K562 (cell line): ENCODE data around the gene MBP. TPM values are rescaled to one million over a fixed set of nuclear protein-coding genes. Genes with fewer than 3 reads are reported as not detected.

Experiments
- ATAC-seq: fragments of 200-7000 bp; cut with Tn5 transposase; 3 replicates; pipeline ENCODE4 v1.9.1; 2020; ENCODE audit warnings: moderate library complexity
- BruUV-seq: library from RNA; stranded (reverse); fragments of 400-500 nt; replicated peaks from 2 replicates; lab custom pipeline; 2021; lab: Mats Ljungman, UMichigan
- CTCF ChIA-PET: fragments of 300-600 bp; formaldehyde crosslinking; extraction: SDS; loops from one replicate; lab custom pipeline; 2021; ENCODE audit warnings: low intra/inter-chr PET ratio; lab: Yijun Ruan, JAX
- POLR2A ChIA-PET: fragments of 300-600, 350-650 bp; sonication (Branson Sonifier 250); formaldehyde crosslinking; extraction: SDS; loops from one replicate; lab custom pipeline; 2021; ENCODE audit warnings: antibody characterized with exemption, inconsistent platforms; lab: Yijun Ruan, JAX
- DNase-seq, 4 experiments: peaks; one replicate each; pipeline versions ENCODE4 v3.0.0 to v3.0.0-alpha.2; 2011 to 2018; ENCODE audit warnings: low spot score in 3 of 4, mixed read lengths in 3 of 4; ENCODE audit errors: extremely low read depth in 1 of 4
- FAIRE-seq: peaks from 2 replicates; lab custom pipeline; 2011; peaks lifted over from hg19 to GRCh38; lab: Jason Lieb, UNC
- H2AFZ ChIP-seq: 2 replicates; pipeline ENCODE4 v1.6.0; 2011; ENCODE audit warnings: low read depth, low read length, control low read depth, inconsistent platforms
- H3K27ac ChIP-seq: fragments of 200-600 bp; 3 replicates; pipeline ENCODE4 v1.8.0; 2011; ENCODE audit warnings: low read depth, mild to moderate bottlenecking, control low read depth, inconsistent platforms, low read length, moderate library complexity, mixed read lengths; ENCODE audit errors: extremely low read depth
- H3K27me3 ChIP-seq, 2 experiments: fragments of 300-600 bp in 1 of 2; 2 replicates in 1 of 2; 3 replicates in 1 of 2; pipeline versions ENCODE4 v1.6.0 to v1.8.0; 2011; ENCODE audit warnings: inconsistent platforms in 2 of 2, low read length in 2 of 2, mild to moderate bottlenecking in 1 of 2, mixed read lengths in 1 of 2, moderate library complexity in 1 of 2; ENCODE audit not compliant: control insufficient read depth in 2 of 2, insufficient read depth in 2 of 2
- H3K36me3 ChIP-seq: fragments of 300-600 bp; 3 replicates; pipeline ENCODE4 v1.8.0; 2011; ENCODE audit warnings: mild to moderate bottlenecking, low read length, inconsistent platforms; ENCODE audit not compliant: control insufficient read depth, insufficient read depth
- H3K4me1 ChIP-seq, 2 experiments: fragments of 200-600 bp in 1 of 2; replicated peaks in 1 of 2; 2 replicates in 1 of 2; 3 replicates in 1 of 2; pipeline versions ENCODE4 v1.5.1 to v1.8.0; 2011; ENCODE audit warnings: inconsistent platforms in 2 of 2, low read length in 2 of 2, mild to moderate bottlenecking in 1 of 2, mixed read lengths in 1 of 2, moderate library complexity in 1 of 2; ENCODE audit not compliant: control insufficient read depth in 2 of 2, insufficient read depth in 2 of 2
- H3K4me2 ChIP-seq: 2 replicates; pipeline ENCODE4 v1.6.1; 2011; ENCODE audit warnings: low read length, control low read depth, inconsistent platforms, mixed read lengths; ENCODE audit not compliant: insufficient read depth
- H3K4me3 ChIP-seq: fragments of 200-600 bp; sonication (generic), shearing (Covaris generic); 2 replicates; pipeline ENCODE4 v1.5.1; 2016; ENCODE audit warnings: control low read depth, inconsistent platforms
- H3K79me2 ChIP-seq: fragments of 200-600 bp; 3 replicates; pipeline ENCODE4 v1.8.0; 2011; ENCODE audit warnings: low read length, inconsistent platforms; ENCODE audit not compliant: control insufficient read depth, insufficient read depth
- H3K9ac ChIP-seq, 2 experiments: 2 replicates each; pipeline versions ENCODE4 v1.6.0 to v1.6.1; 2011; ENCODE audit warnings: low read depth in 2 of 2, low read length in 2 of 2, control low read depth in 1 of 2, inconsistent platforms in 1 of 2, mild to moderate bottlenecking in 1 of 2, mixed read lengths in 1 of 2; ENCODE audit not compliant: insufficient read depth in 1 of 2
- H3K9me1 ChIP-seq: one replicate; pipeline ENCODE4 v1.6.0; 2011; ENCODE audit warnings: inconsistent platforms, mild to moderate bottlenecking, low read length, moderate library complexity; ENCODE audit not compliant: control insufficient read depth, insufficient read depth
- H3K9me3 ChIP-seq: replicated peaks from 2 replicates; pipeline ENCODE4 v1.5.1; 2011; ENCODE audit warnings: low read depth, low read length, inconsistent platforms; ENCODE audit not compliant: control insufficient read depth, insufficient read depth
- H4K20me1 ChIP-seq: replicated peaks from 2 replicates; pipeline ENCODE4 v1.6.1; 2011; ENCODE audit warnings: low read length, inconsistent platforms, mixed read lengths; ENCODE audit not compliant: control insufficient read depth, insufficient read depth
- BRD9 ChIP-seq: fragments of 450-650 bp; IDR thresholded peaks from 2 replicates; pipeline ENCODE4 v1.6.1; 2018; ENCODE audit warnings: low read depth; ENCODE audit not compliant: partially characterized antibody
- CBFA2T3 ChIP-seq: fragments of 450-650 bp; IDR thresholded peaks from 2 replicates; pipeline ENCODE4 v1.6.1; 2017
- CTCF ChIP-seq, 3 experiments: IDR thresholded peaks in 2 of 3; conservative IDR thresholded peaks in 1 of 3; 2 replicates each; pipeline ENCODE4 v1.5.1; 2011 to 2012; ENCODE audit warnings: low read length in 3 of 3, mild to moderate bottlenecking in 3 of 3, control low read depth in 2 of 3, improper control_type of control experiment in 1 of 3, inconsistent platforms in 1 of 3, low read depth in 1 of 3, mixed read lengths in 1 of 3, moderate library complexity in 1 of 3; ENCODE audit not compliant: insufficient read depth in 2 of 3
- GMEB1 ChIP-seq: fragments of 250-450 bp; sonication (Bioruptor Pico); IDR thresholded peaks from 2 replicates; pipeline ENCODE4 v1.4.0; 2020; ENCODE audit warnings: mild to moderate bottlenecking
- MCM3 ChIP-seq: fragments of 450-650 bp; IDR thresholded peaks from 2 replicates; pipeline ENCODE4 v1.6.1; 2016
- POLR2G ChIP-seq: fragments of 200-400 bp; formaldehyde crosslinking; IDR thresholded peaks from 2 replicates; pipeline ENCODE4 v1.6.1; 2017; ENCODE audit warnings: low read depth, mild to moderate bottlenecking, antibody characterized with exemption, low read length, moderate library complexity
- POLR2H ChIP-seq: IDR thresholded peaks from 2 replicates; pipeline ENCODE4 v1.6.1; 2016; ENCODE audit warnings: missing genetic modification characterization, low read depth, mild to moderate bottlenecking, control low read depth, missing compliant biosample characterization, moderate library complexity
- RBFOX2 ChIP-seq: fragments of 200-400 bp; formaldehyde crosslinking; IDR thresholded peaks from 2 replicates; pipeline ENCODE4 v1.6.1; 2017; ENCODE audit warnings: low read depth, mild to moderate bottlenecking, low read length, moderate library complexity
- RBM17 ChIP-seq: fragments of 200-400 bp; formaldehyde crosslinking; IDR thresholded peaks from 2 replicates; pipeline ENCODE4 v1.6.1; 2017; ENCODE audit warnings: low read depth, mild to moderate bottlenecking, low read length, borderline replicate concordance
- RUNX1 ChIP-seq: sonication (generic); IDR thresholded peaks from 2 replicates; pipeline ENCODE4 v1.6.1; 2016; ENCODE audit warnings: antibody characterized with exemption, low read depth
- TARDBP ChIP-seq: fragments of 450-650 bp; IDR thresholded peaks from 2 replicates; pipeline ENCODE4 v1.6.1; 2016
- TCF3 ChIP-seq: sonication (generic); formaldehyde crosslinking; IDR thresholded peaks from 2 replicates; pipeline ENCODE4 v1.4.0; 2020; ENCODE audit warnings: mild to moderate bottlenecking, missing genetic modification reagents
- TEAD4 ChIP-seq, 2 experiments: sonication (generic) in 1 of 2; formaldehyde crosslinking in 1 of 2; IDR thresholded peaks; 2 replicates each; pipeline versions ENCODE4 v1.6.1 to v1.8.0; 2012 to 2022; ENCODE audit warnings: borderline replicate concordance in 1 of 2, inconsistent platforms in 1 of 2, low read length in 1 of 2, mild to moderate bottlenecking in 1 of 2, missing genetic modification reagents in 1 of 2
- TGIF2 ChIP-seq: sonication (generic); formaldehyde crosslinking; IDR thresholded peaks from 2 replicates; pipeline ENCODE4 v1.8.1; 2022; ENCODE audit warnings: mild to moderate bottlenecking, missing genetic modification reagents, moderate library complexity
- TRIM25 ChIP-seq: fragments of 450-650 bp; IDR thresholded peaks from 2 replicates; pipeline ENCODE4 v1.7.0; 2016; ENCODE audit warnings: borderline replicate concordance
- ZNF280B ChIP-seq: fragments of 250-450 bp; sonication (Bioruptor Pico); IDR thresholded peaks from 2 replicates; pipeline ENCODE4 v1.5.1; 2021; ENCODE audit warnings: mild to moderate bottlenecking
- ZNF444 ChIP-seq: fragments of 250-450 bp; sonication (Bioruptor Pico); IDR thresholded peaks from 2 replicates; pipeline ENCODE4 v1.4.0; 2020; ENCODE audit warnings: mild to moderate bottlenecking, moderate library complexity
- WGBS: fragments of 100-300 bp; shearing (Covaris generic); methylation state at CpG from one replicate; pipeline ENCODE4 v1.1.6; 2016; ENCODE audit warnings: low coverage, mixed read lengths; ENCODE audit not compliant: insufficient coverage; ENCODE audit errors: missing lambda C conversion rate; 5-methylcytosine and 5-hydroxymethylcytosine counted together
- in situ Hi-C: fragments of 300-500 bp; cut with MboI; formaldehyde crosslinking; loops from 4 replicates; pipeline ENCODE4 v1.15.0; 2018; ENCODE audit warnings: inconsistent platforms, mixed read lengths
- intact Hi-C: fragments of 100-400 bp; cut with micrococcal nuclease; formaldehyde crosslinking; loops from 2 replicates; pipeline ENCODE4 v1.14.2; 2022
- polyA plus RNA-seq, 8 experiments: library from polyadenylated mRNA; depleted of rRNA in 4 of 8; stranded (reverse) in 5 of 8; unstranded in 3 of 8; fragments of >200 nt; fragmentation: Nextera tagmentation in 2 of 8; fragmentation: Illumina TruSeq in 1 of 8; extraction: Ambion mirVana in 2 of 8; extraction: Trizol in 1 of 8; gene quantifications; 2 replicates each; pipeline versions ENCODE4 v1.2.1 to v1.2.3, GENCODE V29; 2011 to 2014; ENCODE audit warnings: inconsistent platforms in 1 of 8, missing spikeins in 1 of 8
- total RNA-seq, 7 experiments: library from RNA; depleted of rRNA in 6 of 7; stranded (reverse); fragments of >200 nt in 6 of 7; fragmentation: Illumina TruSeq in 2 of 7; extraction: Trizol in 2 of 7; gene quantifications; 2 replicates each; pipeline versions ENCODE4 v1.2.1 to v1.2.3, GENCODE V29; 2011 to 2021; ENCODE audit warnings: low replicate concordance in 1 of 7

MBP gene
- total and polyA plus RNA-seq, 9 of the 15 experiments (the other 6 are each of a cell fraction or from before 2014, with no cell fraction given) = 0.09 TPM; not detected in 8

- Histone ChIP-seq H3K27me3 (no peaks in the 10 kb centered on the region), H3K4me1 (no peaks in the 10 kb centered on the region), H2AFZ (no peak overlapping the region), H3K9ac (no peak overlapping the region), H3K9me1 (no peaks in the 10 kb centered on the region), H4K20me1 (no peaks in the 10 kb centered on the region), H3K9me3 (no peaks in the 10 kb centered on the region), H3K27ac (no peak overlapping the region), H3K79me2 (no peaks in the 10 kb centered on the region), H3K4me2 (no peak overlapping the region), H3K36me3 (peaks cover 11% of the 10 kb centered on the region; the same call in 1 of the 3 replicates), H3K4me3 (no peak overlapping the region)
- ChIA-PET CTCF (no interaction called here), POLR2A (interaction anchor here (0.6 kb wide), 1 partner anchor 17 kb away, joined by 3 read pairs; no protein-coding TSS in a partner anchor)
- in situ Hi-C loops (no loop called here), intact Hi-C loops (no loop called here)
- WGBS = 97% methylated on average over 4 of the region's 8 CpGs
- FAIRE-seq (no peak), DNase-seq (no peak), ATAC-seq (no peak)
- BruUV-seq = no TSS peak
- TF ChIP-seq ZNF280B (no peak), TGIF2 (no peak), POLR2G (no peak), BRD9 (no peak), MCM3 (no peak), TCF3 (CRISPR knock-in tag) (no peak), POLR2H (tag) (no peak), CBFA2T3 (no peak), RBM17 (no peak), ZNF444 (no peak), TARDBP (no peak), RUNX1 (no peak), CTCF (IDR thresholded peaks at IDR 0.05 in 2 of 3, conservative IDR thresholded peaks at IDR 0.05 in 1 of 3; ENCODE audit: insufficient read depth in 2 of 3, low read depth in 1 of 3, low read length in 3 of 3) (no peak), RBFOX2 (no peak), TEAD4 (IDR thresholded peaks at IDR 0.05; ENCODE audit: low read length) (no peak), TEAD4 (CRISPR knock-in tag; IDR thresholded peaks at IDR 0.05; ENCODE audit: borderline replicate concordance) (no peak), GMEB1 (CRISPR knock-in tag) (no peak), TRIM25 (no peak)
Observed at GRCh38 chr18:76959605-76960004, 173.0 kb downstream of the MBP start.
